CD4-positive, alpha-beta T cell treated with Interleukin-21 for 1 hour (primary cell): Measurements from ENCODE around the gene SLC8A2.

Experiments
- DNase-seq: peaks from one replicate; pipeline ENCODE4 v3.0.0-alpha.2; 2020

SLC8A2 gene

GRCh38 chr19:47471733-47472457, at the start of gene SLC8A2:
Gene SLC8A2, minus strand, starts transcription at chr19:47471893. Its CDS starts 5,490 bp downstream, at chr19:47466403.
- peak; percentile 68 for DNase-seq

- no peak for DNase-seq
These were observed 49.1 kb upstream of the SLC8A2 start for GRCh38 chr19:47520839-47521238.

- DNase-seq, result no peak
These were observed 48.7 kb upstream of the SLC8A2 start for GRCh38 chr19:47520343-47520806.

- DNase-seq, result no peak
These were observed 47.2 kb upstream of the SLC8A2 start for GRCh38 chr19:47518854-47519253.

GRCh38 chr19:47518139-47518538, 46.4 kb upstream of the SLC8A2 start:
- peak; percentile 65 for DNase-seq

- peak; percentile 100 for DNase-seq
These were observed 43.3 kb upstream of the SLC8A2 start, which contains the start of gene NAPA for GRCh38 chr19:47514869-47515588. Gene NAPA, minus strand, starts transcription at chr19:47515063. Its CDS starts 123 bp downstream, at chr19:47514940.

GRCh38 chr19:47514151-47514868, 42.6 kb upstream of the SLC8A2 start:
- no peak for DNase-seq

- no peak for DNase-seq
These were observed 41.2 kb upstream of the SLC8A2 start for GRCh38 chr19:47512948-47513319.

GRCh38 chr19:47512183-47512947, 40.7 kb upstream of the SLC8A2 start:
- peak; percentile 14 for DNase-seq

- no peak for DNase-seq
These were observed 40.0 kb upstream of the SLC8A2 start for GRCh38 chr19:47511681-47512080.

- no peak for DNase-seq
These were observed 39.4 kb upstream of the SLC8A2 start for GRCh38 chr19:47511128-47511517.

- DNase-seq, result no peak
These were observed 38.9 kb upstream of the SLC8A2 start for GRCh38 chr19:47510516-47511127.

- DNase-seq, result no peak
These were observed 38.3 kb upstream of the SLC8A2 start for GRCh38 chr19:47509973-47510372.

GRCh38 chr19:47509170-47509847, 37.6 kb upstream of the SLC8A2 start:
- DNase-seq, result no peak

GRCh38 chr19:47508721-47509120, 37.0 kb upstream of the SLC8A2 start:
- DNase-seq, result no peak

GRCh38 chr19:47507924-47508553, 36.3 kb upstream of the SLC8A2 start:
- no peak for DNase-seq

GRCh38 chr19:47507012-47507411, 35.3 kb upstream of the SLC8A2 start:
- DNase-seq, result no peak

- DNase-seq, result no peak
These were observed 34.8 kb upstream of the SLC8A2 start for GRCh38 chr19:47506459-47506858.

GRCh38 chr19:47505506-47505905, 33.8 kb upstream of the SLC8A2 start:
- DNase-seq, result no peak

- no peak for DNase-seq
These were observed 32.1 kb upstream of the SLC8A2 start for GRCh38 chr19:47503826-47504150.

GRCh38 chr19:47503130-47503825, 31.6 kb upstream of the SLC8A2 start:
- DNase-seq, result no peak
